Lower leg skin (tissue), 3 donors: ENCODE results near the gene CSNK1A1.

Experiments
- POLR2A ChIP-seq, 2 donors: fragments of 450-650 bp; IDR thresholded peaks; one replicate each; pipeline ENCODE4 v1.6.1; 2016 to 2017; ENCODE audit warnings: antibody characterized with exemption in 2 of 2, mild to moderate bottlenecking in 1 of 2, moderate library complexity in 1 of 2
- TF ChIP-seq, protein P1 (sequence below), 3 donors: fragments of 450-650 bp; IDR thresholded peaks; one replicate each; pipeline ENCODE4 v1.5.1; 2016; ENCODE audit warnings: antibody characterized with exemption in 3 of 3, mild to moderate bottlenecking in 3 of 3, moderate library complexity in 2 of 3

DNA sequence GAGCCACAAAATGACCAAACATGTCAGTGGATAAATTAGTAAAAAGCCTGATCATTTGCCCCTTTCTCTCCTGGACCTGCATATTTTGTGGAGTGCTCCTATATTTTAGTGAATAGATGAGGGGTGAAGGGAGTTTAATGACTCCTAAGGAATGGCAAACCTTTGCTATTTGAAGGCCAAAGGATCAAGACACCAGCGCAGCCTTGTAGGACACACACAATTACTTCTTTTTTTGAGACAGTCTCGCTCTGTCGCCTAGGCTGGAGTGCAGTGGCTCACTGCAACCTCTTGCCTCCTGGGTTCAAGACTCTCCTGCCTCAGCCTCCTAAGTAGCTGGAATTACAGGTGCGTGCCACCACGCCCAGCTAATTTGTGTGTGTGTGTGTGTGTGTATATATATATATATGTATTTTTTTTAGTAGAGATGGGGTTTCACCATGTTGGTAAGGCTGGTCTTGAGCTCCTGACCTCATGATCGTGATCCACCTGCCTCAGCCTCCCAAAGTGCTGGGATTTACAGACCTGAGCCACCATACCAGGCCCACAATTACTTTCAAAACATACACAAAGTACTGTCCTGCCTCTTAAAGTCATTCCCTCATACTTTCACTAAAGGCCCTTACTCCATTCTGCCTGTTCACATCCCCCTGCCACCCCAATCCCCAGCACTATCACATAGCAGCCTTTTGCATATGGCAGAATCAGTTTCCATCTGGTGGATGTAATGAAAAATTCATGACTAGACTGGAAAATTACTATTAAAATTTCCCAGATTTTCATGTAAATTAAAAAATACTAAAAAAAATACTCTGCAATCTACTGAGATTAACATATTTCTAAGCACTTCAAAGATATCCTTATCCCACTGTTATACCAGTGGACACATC is 60.4 kb downstream of the CSNK1A1 start:
- TF ChIP-seq, protein P1, sequence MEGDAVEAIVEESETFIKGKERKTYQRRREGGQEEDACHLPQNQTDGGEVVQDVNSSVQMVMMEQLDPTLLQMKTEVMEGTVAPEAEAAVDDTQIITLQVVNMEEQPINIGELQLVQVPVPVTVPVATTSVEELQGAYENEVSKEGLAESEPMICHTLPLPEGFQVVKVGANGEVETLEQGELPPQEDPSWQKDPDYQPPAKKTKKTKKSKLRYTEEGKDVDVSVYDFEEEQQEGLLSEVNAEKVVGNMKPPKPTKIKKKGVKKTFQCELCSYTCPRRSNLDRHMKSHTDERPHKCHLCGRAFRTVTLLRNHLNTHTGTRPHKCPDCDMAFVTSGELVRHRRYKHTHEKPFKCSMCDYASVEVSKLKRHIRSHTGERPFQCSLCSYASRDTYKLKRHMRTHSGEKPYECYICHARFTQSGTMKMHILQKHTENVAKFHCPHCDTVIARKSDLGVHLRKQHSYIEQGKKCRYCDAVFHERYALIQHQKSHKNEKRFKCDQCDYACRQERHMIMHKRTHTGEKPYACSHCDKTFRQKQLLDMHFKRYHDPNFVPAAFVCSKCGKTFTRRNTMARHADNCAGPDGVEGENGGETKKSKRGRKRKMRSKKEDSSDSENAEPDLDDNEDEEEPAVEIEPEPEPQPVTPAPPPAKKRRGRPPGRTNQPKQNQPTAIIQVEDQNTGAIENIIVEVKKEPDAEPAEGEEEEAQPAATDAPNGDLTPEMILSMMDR (IDR thresholded peaks at IDR 0.05): no peak
- no peak for TF ChIP-seq POLR2A (IDR thresholded peaks at IDR 0.05)
